Chondrocyte (in vitro differentiated cells): ENCODE results near the gene MYO10. TPM values are rescaled to one million over a fixed set of nuclear protein-coding genes. Genes with fewer than 3 reads are reported as not detected.
A peak's percentile ranks its signal among the peaks of the same experiment; 100 is the strongest.

Experiments
- DNase-seq: peaks from one replicate; pipeline ENCODE4 v3.0.0; 2021; ENCODE audit warnings: mixed read lengths, low spot score
- H3K27ac Mint-ChIP-seq: one replicate; pipeline ENCODE4 v1.8.0; 2021; ENCODE audit warnings: mild to moderate bottlenecking, moderate library complexity, mixed read lengths; ENCODE audit not compliant: unreplicated experiment
- H3K27me3 Mint-ChIP-seq: 2 replicates; pipeline ENCODE4 v1.8.0; 2021; ENCODE audit warnings: low read depth, mixed read lengths
- H3K36me3 Mint-ChIP-seq: 2 replicates; pipeline ENCODE4 v1.8.0; 2021; ENCODE audit warnings: low read depth, mixed read lengths
- H3K4me1 Mint-ChIP-seq: 2 replicates; pipeline ENCODE4 v1.8.0; 2021; ENCODE audit warnings: low read depth, mild to moderate bottlenecking, mixed read lengths
- H3K4me3 Mint-ChIP-seq: one replicate; pipeline ENCODE4 v1.8.0; 2021; ENCODE audit warnings: mild to moderate bottlenecking, moderate library complexity, mixed read lengths; ENCODE audit not compliant: unreplicated experiment
- H3K9me3 Mint-ChIP-seq: 2 replicates; pipeline ENCODE4 v1.8.0; 2021; ENCODE audit warnings: low read depth, mixed read lengths
- total RNA-seq: library from RNA; stranded (reverse); gene quantifications from 3 replicates; pipeline ENCODE4 v1.2.1, GENCODE V29; 2021
- TF ChIP-seq, protein P1 (sequence below): fragments of 200-600 bp; sonication (generic); IDR thresholded peaks from 2 replicates; pipeline ENCODE4 v1.5.0; 2021; ENCODE audit warnings: antibody characterized with exemption, mild to moderate bottlenecking, moderate library complexity

MYO10 gene
- total RNA-seq, 1 donor from 2014 or later, result 51.9 TPM

DNA sequence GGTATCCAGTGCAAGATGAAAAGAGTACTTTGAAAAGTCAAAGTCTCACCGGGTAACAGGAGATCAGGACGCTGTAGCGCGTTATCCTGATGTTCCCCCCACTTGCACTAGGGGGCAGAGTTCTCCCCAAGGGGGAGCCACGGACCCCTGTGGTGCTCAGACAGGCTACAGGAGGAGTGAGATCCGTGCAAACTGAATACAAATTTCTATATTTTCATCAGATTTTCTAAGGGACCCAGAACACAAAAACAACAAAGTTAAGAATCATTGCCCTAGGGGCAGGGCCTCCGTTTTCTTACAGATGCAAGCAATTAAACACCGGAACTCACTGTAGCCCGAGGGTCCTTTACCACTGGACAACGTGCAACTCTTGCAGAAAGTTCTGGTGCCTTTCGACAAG is 2.0 kb downstream of the MYO10 start:
- no peak for DNase-seq
- peaks cover 58% of the 10 kb centered on the region for H3K4me1 Mint-ChIP-seq
- H3K27me3 Mint-ChIP-seq, result peaks cover 17% of the 10 kb centered on the region

DNA sequence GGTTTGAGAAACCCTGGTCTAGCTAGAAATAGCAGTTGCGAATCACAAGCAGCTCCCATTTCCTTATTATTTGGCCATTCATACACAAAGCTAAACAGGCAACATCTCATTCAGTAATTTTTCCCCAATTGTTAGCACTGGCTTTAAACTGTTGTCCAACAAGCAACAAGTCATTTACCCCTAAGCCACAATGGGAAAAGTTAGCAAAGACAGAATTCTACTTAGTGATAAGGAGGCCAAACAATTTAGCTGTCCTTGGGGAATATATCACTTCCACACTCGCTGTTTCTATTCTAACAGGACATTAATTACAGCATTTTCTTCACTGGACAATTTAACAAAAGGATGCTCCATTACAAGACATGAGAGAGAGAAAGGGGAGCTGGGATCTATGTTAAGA is 2.8 kb downstream of the MYO10 start:
- Mint-ChIP-seq H3K27me3 (peaks cover 12% of the 10 kb centered on the region), H3K4me3 (peak overlapping the region; percentile 93), H3K9me3 (no peaks in the 10 kb centered on the region), H3K4me1 (peaks cover 58% of the 10 kb centered on the region), H3K36me3 (no peaks in the 10 kb centered on the region), H3K27ac (peak overlapping the region; percentile 43)
- TF ChIP-seq, protein P1, sequence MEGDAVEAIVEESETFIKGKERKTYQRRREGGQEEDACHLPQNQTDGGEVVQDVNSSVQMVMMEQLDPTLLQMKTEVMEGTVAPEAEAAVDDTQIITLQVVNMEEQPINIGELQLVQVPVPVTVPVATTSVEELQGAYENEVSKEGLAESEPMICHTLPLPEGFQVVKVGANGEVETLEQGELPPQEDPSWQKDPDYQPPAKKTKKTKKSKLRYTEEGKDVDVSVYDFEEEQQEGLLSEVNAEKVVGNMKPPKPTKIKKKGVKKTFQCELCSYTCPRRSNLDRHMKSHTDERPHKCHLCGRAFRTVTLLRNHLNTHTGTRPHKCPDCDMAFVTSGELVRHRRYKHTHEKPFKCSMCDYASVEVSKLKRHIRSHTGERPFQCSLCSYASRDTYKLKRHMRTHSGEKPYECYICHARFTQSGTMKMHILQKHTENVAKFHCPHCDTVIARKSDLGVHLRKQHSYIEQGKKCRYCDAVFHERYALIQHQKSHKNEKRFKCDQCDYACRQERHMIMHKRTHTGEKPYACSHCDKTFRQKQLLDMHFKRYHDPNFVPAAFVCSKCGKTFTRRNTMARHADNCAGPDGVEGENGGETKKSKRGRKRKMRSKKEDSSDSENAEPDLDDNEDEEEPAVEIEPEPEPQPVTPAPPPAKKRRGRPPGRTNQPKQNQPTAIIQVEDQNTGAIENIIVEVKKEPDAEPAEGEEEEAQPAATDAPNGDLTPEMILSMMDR, result no peak
- DNase-seq, result no peak

More for the DNA sequence above, 2.0 kb downstream of the MYO10 start:
- peak overlapping the region; percentile 93 for H3K4me3 Mint-ChIP-seq
- TF ChIP-seq, protein P1, result peak; percentile 100
- no peaks in the 10 kb centered on the region for H3K36me3 Mint-ChIP-seq
- H3K27ac Mint-ChIP-seq, result peak overlapping the region; percentile 43
- no peaks in the 10 kb centered on the region for H3K9me3 Mint-ChIP-seq

DNA sequence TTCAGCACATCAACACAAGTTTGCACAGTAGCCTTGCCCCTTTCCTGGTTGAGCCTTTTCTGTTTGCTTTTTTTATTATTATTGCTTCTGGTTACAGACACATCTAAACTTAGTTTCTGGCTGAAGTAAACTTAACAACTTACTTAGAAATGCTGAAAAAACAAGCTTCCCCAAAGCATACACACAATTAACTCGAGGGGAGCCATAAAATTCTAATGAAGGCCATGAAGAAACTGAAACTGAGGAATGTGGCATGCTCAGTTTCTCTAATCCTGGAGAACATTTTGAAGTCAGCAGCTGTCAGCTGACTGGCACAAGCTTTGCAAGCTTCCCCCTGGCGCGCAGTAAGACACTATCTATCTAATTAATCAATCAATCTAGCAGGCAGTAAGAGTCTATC is 3.7 kb downstream of the MYO10 start:
- no peaks in the 10 kb centered on the region for H3K36me3 Mint-ChIP-seq
- H3K27me3 Mint-ChIP-seq, result peaks cover 8% of the 10 kb centered on the region
- peak overlapping the region; percentile 58 for H3K27ac Mint-ChIP-seq
- no peaks in the 10 kb centered on the region for H3K9me3 Mint-ChIP-seq
- no peak for DNase-seq
- peaks cover 61% of the 10 kb centered on the region for H3K4me1 Mint-ChIP-seq
- peak overlapping the region; percentile 2 for H3K4me3 Mint-ChIP-seq
- TF ChIP-seq, protein P1, result no peak

DNA sequence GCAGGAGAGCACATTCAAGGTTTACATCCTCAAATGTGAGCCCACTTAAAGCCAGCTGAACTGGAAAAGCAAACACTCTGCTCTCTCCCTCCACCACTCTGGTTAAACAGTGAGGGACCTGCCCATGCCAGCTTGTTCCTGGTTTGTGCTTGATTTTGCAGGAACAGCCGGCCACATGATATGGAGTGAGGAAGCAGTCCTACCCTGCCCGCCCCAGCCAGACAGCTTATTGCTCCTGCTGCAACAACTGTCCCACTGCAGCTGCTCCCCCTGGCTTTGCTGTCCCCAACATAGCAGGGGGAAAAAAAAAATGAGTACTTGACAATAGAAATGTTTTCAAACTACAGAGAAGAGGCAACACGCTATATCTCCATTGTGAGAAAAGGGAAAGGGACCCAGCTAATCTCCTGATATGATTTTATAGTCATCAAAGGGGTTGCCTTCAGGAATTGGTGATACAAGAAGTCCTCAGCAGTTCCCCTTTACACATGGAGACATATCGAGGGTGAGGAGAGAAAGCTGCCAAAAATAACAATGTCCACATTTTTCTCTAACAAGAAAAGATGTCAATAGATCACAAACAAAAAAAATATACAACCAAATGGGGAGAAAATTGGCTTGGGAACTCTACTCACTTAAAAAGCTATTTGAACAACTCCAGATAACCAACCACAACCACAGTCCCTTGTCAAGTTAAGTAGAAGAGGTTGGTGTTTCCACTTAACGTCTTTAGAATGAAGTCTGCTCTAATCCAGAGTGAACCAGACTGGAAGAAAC is 4.6 kb downstream of the MYO10 start:
- H3K27ac Mint-ChIP-seq, result peak overlapping the region; percentile 66
- peaks cover 57% of the 10 kb centered on the region for H3K4me1 Mint-ChIP-seq

GRCh38 chr5:16930496-16930895 is 5.6 kb downstream of the MYO10 start:
- Mint-ChIP-seq H3K27ac (peak overlapping the region; percentile 78), H3K36me3 (no peaks in the 10 kb centered on the region), H3K4me3 (no peak overlapping the region), H3K27me3 (no peaks in the 10 kb centered on the region), H3K4me1 (peaks cover 56% of the 10 kb centered on the region), H3K9me3 (no peaks in the 10 kb centered on the region)
- no peak for DNase-seq
- TF ChIP-seq, protein P1, result no peak

More for the DNA sequence above, 4.6 kb downstream of the MYO10 start:
- Mint-ChIP-seq H3K9me3 (no peaks in the 10 kb centered on the region), H3K27me3 (no peaks in the 10 kb centered on the region), H3K4me3 (no peak overlapping the region), H3K36me3 (no peaks in the 10 kb centered on the region)
- DNase-seq, result no peak
- TF ChIP-seq, protein P1, result peak; percentile 37
